Smooth muscle cell (in vitro differentiated cells): ENCODE results near the gene PTPRN2. TPM values are rescaled to one million over a fixed set of nuclear protein-coding genes. Genes with fewer than 3 reads are reported as not detected.

Experiments
- DNase-seq: peaks from one replicate; lab custom pipeline; 2025; ENCODE audit not compliant: unreplicated experiment; lab: John Stamatoyannopoulos, UW
- H2AFZ ChIP-seq: fragments of 200-600 bp; sonication (generic); 2 replicates; pipeline ENCODE4 v1.6.0; 2016; ENCODE audit warnings: antibody characterized with exemption, low read depth, mild to moderate bottlenecking
- H3F3A ChIP-seq: fragments of 200-600 bp; sonication (generic); 2 replicates; pipeline ENCODE4 v1.6.0; 2017; ENCODE audit warnings: antibody characterized with exemption, low read depth
- H3K27ac ChIP-seq: fragments of 200-600 bp; sonication (generic); 2 replicates; pipeline ENCODE4 v1.5.1; 2016; ENCODE audit warnings: low read depth, mild to moderate bottlenecking
- H3K27me3 ChIP-seq: fragments of 200-600 bp; sonication (generic); 2 replicates; pipeline ENCODE4 v1.6.1; 2016; ENCODE audit warnings: low read depth, mild to moderate bottlenecking
- H3K36me3 ChIP-seq: fragments of 200-600 bp; sonication (generic); 2 replicates; pipeline ENCODE4 v1.5.1; 2016; ENCODE audit warnings: low read depth
- H3K4me1 ChIP-seq: fragments of 200-600 bp; sonication (generic); 2 replicates; pipeline ENCODE4 v1.5.1; 2016; ENCODE audit warnings: low read depth
- H3K4me2 ChIP-seq: fragments of 200-600 bp; sonication (generic); 2 replicates; pipeline ENCODE4 v1.6.0; 2016; ENCODE audit warnings: mild to moderate bottlenecking
- H3K4me3 ChIP-seq: fragments of 200-600 bp; sonication (generic); 2 replicates; pipeline ENCODE4 v1.5.1; 2016; ENCODE audit warnings: mild to moderate bottlenecking
- H3K79me2 ChIP-seq: fragments of 200-600 bp; sonication (generic); 2 replicates; pipeline ENCODE4 v1.6.0; 2016; ENCODE audit warnings: low read depth, mild to moderate bottlenecking
- H3K9ac ChIP-seq: fragments of 200-600 bp; sonication (generic); 2 replicates; pipeline ENCODE4 v1.6.0; 2016; ENCODE audit warnings: low read depth
- H3K9me3 ChIP-seq: fragments of 200-600 bp; sonication (generic); replicated peaks from 2 replicates; pipeline ENCODE4 v1.5.1; 2016; ENCODE audit warnings: low read depth
- H4K20me1 ChIP-seq: fragments of 200-600 bp; sonication (generic); 2 replicates; pipeline ENCODE4 v1.6.0; 2016; ENCODE audit warnings: low read depth
- WGBS: methylation state at CpG from one replicate; pipeline ENCODE4 v1.1.7; 2016; ENCODE audit warnings: low lambda C conversion rate; 5-methylcytosine and 5-hydroxymethylcytosine counted together
- polyA plus RNA-seq: library from polyadenylated mRNA; unstranded; fragments of >200 nt; fragmentation: Nextera tagmentation; extraction: Ambion mirVana; gene quantifications from 2 replicates; pipeline ENCODE4 v1.2.1, GENCODE V29; 2016
- total RNA-seq: library from RNA; depleted of rRNA; stranded (reverse); fragments of >200 nt; gene quantifications from 2 replicates; pipeline ENCODE4 v1.2.3, GENCODE V29; 2014
- TF ChIP-seq, protein P1 (sequence below): fragments of 200-600 bp; sonication (generic); IDR thresholded peaks from 2 replicates; pipeline ENCODE4 v1.5.1; 2017; ENCODE audit warnings: borderline replicate concordance, mild to moderate bottlenecking, antibody characterized with exemption; ENCODE audit not compliant: insufficient read depth, poor library complexity, severe bottlenecking

PTPRN2 gene
- total and polyA plus RNA-seq, 2 experiments from 2014 or later, result 0.09 to 0.87 TPM

GRCh38 chr7:157926521-157927150 is 661.0 kb downstream of the PTPRN2 start:
- no peak for DNase-seq
- H3K27ac ChIP-seq, result no peak overlapping the region

GRCh38 chr7:157926107-157926506 is 661.5 kb downstream of the PTPRN2 start:
- no peaks in the 10 kb centered on the region for H3K9me3 ChIP-seq
- 60% methylated on average over 5 of the region's 5 CpGs for WGBS

More at GRCh38 chr7:157926521-157927150, 661.0 kb downstream of the PTPRN2 start:
- no peaks in the 10 kb centered on the region for H3K79me2 ChIP-seq
- TF ChIP-seq, protein P1, sequence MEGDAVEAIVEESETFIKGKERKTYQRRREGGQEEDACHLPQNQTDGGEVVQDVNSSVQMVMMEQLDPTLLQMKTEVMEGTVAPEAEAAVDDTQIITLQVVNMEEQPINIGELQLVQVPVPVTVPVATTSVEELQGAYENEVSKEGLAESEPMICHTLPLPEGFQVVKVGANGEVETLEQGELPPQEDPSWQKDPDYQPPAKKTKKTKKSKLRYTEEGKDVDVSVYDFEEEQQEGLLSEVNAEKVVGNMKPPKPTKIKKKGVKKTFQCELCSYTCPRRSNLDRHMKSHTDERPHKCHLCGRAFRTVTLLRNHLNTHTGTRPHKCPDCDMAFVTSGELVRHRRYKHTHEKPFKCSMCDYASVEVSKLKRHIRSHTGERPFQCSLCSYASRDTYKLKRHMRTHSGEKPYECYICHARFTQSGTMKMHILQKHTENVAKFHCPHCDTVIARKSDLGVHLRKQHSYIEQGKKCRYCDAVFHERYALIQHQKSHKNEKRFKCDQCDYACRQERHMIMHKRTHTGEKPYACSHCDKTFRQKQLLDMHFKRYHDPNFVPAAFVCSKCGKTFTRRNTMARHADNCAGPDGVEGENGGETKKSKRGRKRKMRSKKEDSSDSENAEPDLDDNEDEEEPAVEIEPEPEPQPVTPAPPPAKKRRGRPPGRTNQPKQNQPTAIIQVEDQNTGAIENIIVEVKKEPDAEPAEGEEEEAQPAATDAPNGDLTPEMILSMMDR, result no peak
- H3K4me1 ChIP-seq, result no peaks in the 10 kb centered on the region
- H3K4me2 ChIP-seq, result no peak overlapping the region
- H3F3A ChIP-seq, result no peaks in the 10 kb centered on the region
- H3K4me3 ChIP-seq, result no peak overlapping the region
- no peak overlapping the region for H2AFZ ChIP-seq
- H3K36me3 ChIP-seq, result no peaks in the 10 kb centered on the region
- H4K20me1 ChIP-seq, result no peaks in the 10 kb centered on the region
- H3K9ac ChIP-seq, result no peak overlapping the region
- no peaks in the 10 kb centered on the region for H3K9me3 ChIP-seq
- 71% methylated on average over 16 of the region's 16 CpGs for WGBS
- H3K27me3 ChIP-seq, result no peaks in the 10 kb centered on the region

GRCh38 chr7:157925383-157925875 is 662.2 kb downstream of the PTPRN2 start:
- Histone ChIP-seq H3K27me3 (no peaks in the 10 kb centered on the region), H3K9me3 (no peaks in the 10 kb centered on the region)
- WGBS, result 85% methylated on average over 17 of the region's 17 CpGs

More at GRCh38 chr7:157926107-157926506, 661.5 kb downstream of the PTPRN2 start:
- no peaks in the 10 kb centered on the region for H3K79me2 ChIP-seq
- no peak overlapping the region for H2AFZ ChIP-seq
- H3K9ac ChIP-seq, result no peak overlapping the region
- no peak for DNase-seq
- H3K27me3 ChIP-seq, result no peaks in the 10 kb centered on the region
- no peak overlapping the region for H3K27ac ChIP-seq
- no peak overlapping the region for H3K4me2 ChIP-seq
- no peaks in the 10 kb centered on the region for H4K20me1 ChIP-seq
- H3K4me3 ChIP-seq, result no peak overlapping the region
- no peaks in the 10 kb centered on the region for H3K4me1 ChIP-seq
- H3K36me3 ChIP-seq, result no peaks in the 10 kb centered on the region
- TF ChIP-seq, protein P1, result no peak
- no peaks in the 10 kb centered on the region for H3F3A ChIP-seq

More at GRCh38 chr7:157925383-157925875, 662.2 kb downstream of the PTPRN2 start:
- no peak overlapping the region for H3K4me2 ChIP-seq
- no peaks in the 10 kb centered on the region for H3K4me1 ChIP-seq
- H3K36me3 ChIP-seq, result no peaks in the 10 kb centered on the region
- DNase-seq, result no peak
- H3F3A ChIP-seq, result no peaks in the 10 kb centered on the region
- no peak overlapping the region for H3K9ac ChIP-seq
- no peak overlapping the region for H3K4me3 ChIP-seq
- H2AFZ ChIP-seq, result no peak overlapping the region
- no peaks in the 10 kb centered on the region for H3K79me2 ChIP-seq
- no peaks in the 10 kb centered on the region for H4K20me1 ChIP-seq
- TF ChIP-seq, protein P1, result no peak
- H3K27ac ChIP-seq, result no peak overlapping the region
